ENCODE measurements around the gene KIAA1328.
"Not testable (repeated sequence)": the region's sequence is repeated elsewhere in the genome, so short reads cannot be mapped to it uniquely, and the experiment has no call there.

The KIAA1328 gene

DNA sequence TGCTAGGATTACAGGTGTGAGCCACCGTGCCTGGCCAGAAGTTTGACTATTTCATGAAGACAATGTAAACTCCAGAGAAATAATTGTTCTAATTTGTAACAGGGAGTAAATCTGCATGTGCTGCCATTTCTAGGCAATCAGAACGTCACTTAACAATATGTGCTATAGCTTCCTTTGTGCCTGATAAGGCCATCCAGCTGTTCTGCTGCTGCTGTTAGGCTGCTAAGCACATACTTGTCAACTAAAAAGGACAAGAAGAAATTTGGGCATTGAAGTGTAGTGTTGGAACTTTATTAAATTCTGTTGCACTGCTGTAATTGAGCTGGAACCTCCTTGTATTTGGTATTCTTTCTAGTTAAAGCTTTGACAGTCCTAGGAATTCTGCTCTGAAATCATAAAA, 57.1 kb downstream of the KIAA1328 start:
- no peak for DNase-seq (ENCODE audit: low read depth in 2 of 3, low spot score in 2 of 3)

DNA sequence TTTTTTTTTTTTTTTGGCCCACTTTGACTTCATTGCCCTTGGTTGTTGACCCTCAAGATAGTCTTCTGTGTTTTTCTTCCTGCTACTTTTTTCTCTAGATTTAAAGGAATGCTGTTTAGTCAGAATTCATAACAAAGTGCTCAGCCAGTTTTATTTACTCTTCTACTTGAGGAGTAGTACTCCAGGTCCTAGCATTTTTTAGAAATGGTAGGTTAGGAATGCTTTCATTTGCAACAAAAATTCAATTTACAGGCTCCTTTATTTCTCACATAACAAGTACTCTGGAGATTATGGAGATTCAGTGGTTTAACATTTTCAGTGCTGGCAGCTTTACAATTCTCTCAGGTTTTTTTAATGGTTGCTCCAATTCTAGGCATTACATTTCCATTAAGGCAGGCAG, 58.2 kb downstream of the KIAA1328 start:
- no peak for DNase-seq (ENCODE audit: low read depth in 2 of 3, low spot score in 2 of 3)

DNA sequence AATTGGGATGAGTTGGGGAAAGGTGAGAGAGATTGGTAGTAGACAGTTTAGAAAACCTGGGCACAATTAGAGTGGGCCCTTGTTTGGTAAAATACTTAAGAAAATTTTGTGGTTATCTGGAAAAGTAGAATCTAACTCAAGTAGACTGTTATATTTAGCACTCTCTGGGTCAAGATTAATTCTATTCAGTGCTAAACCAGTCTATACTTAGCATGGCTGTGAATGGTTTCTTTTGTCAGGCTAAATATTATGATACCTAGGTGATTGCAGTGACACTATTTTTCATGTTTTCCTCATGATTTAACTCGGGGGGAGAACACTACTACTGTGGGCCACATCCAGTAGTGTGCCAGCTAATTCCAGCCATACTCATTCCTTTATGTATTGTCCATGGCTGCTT, 58.9 kb downstream of the KIAA1328 start:
- no peak for DNase-seq (ENCODE audit: low read depth in 2 of 3, low spot score in 2 of 3)

DNA sequence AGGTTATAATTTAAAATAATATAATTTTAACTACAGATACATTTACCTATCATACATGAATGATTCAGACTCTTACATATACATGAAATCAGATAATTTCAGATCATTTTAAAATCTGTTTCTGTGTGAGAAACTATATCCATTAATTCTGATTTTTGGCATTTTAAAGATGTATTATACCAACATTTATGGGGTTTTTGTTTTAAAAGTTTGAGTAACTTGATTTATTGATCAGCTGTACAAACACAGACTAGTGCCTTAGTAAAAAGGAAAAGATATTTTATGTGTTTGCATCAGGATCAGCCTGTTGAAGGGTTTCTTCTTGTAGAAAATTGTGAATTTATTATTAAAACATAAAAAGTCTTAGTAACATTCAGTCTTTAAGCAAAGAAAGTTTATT, 59.9 kb downstream of the KIAA1328 start:
- no peak for DNase-seq (ENCODE audit: low read depth in 2 of 3, low spot score in 2 of 3)

DNA sequence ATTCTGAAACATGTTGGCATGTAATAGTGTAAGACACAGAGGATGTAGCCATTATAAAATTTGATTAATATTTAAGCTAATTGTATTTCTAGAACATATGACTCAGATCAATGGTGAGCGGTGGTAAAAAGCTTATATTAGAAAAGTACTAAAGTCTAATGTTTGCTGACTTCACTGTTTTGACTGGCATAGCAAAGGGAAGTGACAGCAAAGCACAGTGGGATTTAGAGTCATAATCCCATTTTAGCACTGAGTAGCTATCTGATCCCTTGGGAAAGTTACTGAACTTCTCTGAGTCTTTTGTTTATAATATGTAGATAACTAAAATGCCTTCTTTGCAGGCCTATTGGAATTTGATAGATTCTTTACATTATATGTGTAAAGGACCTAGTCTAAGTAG, 60.4 kb downstream of the KIAA1328 start:
- DNase-seq (ENCODE audit: low read depth in 2 of 3, low spot score in 2 of 3) = no peak

DNA sequence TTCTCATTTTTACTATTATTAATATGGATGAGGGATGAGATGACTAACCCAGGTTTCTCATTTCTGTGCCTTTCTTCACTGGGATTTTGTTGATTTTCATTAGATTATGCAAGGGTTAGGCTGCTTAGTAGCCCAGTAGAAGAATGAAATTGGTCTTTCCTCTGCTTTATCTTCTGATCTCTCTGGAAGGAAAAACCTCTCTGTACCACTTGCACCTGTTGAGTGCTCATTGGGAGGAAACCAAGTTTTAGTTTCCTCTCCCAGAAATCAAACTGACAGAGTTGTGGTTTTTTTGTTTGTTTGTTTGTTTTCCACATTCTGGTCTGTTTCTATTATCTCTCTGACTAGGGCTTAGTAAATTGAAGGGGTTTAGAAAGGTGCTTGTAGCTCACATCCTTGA, 60.8 kb downstream of the KIAA1328 start:
- DNase-seq (ENCODE audit: low read depth in 2 of 3, low spot score in 2 of 3) = no peak

DNA sequence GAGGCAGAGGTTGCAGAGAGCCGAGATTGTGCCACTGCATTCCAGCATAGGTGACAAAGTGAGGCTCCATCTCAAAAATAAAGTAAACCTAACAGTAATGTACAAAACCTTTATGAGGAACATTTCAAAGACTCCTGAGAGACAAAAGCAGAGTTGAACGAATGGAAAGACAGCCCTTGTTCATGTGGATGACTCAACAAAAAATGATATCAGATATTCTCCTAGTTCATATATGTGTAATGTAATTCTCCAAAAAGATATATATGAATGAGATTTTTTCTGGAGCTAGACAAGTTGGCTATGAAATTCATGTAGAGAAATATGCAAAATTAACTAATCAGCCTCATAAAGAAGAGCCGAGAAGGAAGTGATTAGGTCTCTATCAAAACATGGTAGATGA, 61.7 kb downstream of the KIAA1328 start:
- no peak for DNase-seq (ENCODE audit: low read depth in 2 of 3, low spot score in 2 of 3)

DNA sequence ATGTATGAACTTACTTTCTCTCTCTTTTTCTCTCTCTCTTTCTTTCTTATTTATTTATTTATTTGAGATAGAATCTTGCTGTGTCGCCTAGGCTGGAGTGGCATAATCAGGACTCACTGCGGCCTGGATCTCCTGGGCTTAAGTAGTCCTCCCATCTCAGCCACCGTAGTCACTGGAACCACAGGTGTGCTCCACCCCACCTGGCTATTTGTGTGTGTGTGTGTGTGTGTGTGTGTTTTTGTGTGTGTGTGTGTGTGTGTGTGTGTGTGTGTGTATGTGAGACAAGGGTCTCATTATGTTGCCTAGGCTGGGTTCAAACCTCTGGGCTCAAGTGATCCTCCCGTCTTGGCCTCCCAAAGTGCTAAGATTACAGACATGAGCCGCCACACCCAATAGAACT, 64.3 kb downstream of the KIAA1328 start:
- DNase-seq (ENCODE audit: low read depth in 2 of 3, low spot score in 2 of 3) = no peak

DNA sequence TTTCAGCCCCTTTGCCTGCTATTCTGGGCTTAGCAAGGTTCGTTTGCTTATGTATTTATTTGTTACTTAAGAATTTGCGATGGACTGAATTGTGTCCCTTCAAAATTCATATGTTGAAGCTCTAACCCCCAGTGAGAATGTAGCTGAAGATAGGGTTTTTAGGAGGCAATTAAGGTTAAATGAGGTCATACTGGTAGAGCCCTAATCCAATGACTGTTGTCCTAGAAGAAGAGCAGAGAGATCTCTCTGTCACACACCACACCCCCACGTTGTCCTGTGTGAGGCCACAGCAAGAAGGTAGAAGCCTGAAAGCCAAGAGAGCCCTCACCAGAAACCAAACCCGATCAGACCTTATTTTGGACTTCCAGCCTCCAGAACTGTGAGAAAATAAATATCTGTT, 66.7 kb downstream of the KIAA1328 start:
- no peak for DNase-seq (ENCODE audit: low read depth in 2 of 3, low spot score in 2 of 3)

DNA sequence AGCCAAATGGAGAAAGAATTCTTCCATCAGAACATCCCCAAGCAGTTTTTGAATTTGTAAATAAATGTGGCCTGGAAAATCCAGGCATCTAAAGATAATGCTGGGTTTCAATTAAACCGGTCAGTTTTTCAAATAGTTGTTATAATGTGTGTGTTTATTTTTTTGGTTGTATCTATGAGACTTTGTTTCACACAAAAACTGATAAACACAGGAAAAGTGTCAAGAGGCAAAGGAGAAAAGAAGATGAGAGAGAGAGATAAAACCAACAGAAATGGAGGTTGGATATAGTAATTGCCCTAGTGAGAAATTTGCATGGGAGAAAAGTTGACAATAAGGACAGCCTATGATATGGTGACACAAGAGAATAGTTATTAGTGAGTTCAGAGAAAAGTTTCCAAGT, 68.3 kb downstream of the KIAA1328 start:
- no peak for DNase-seq (ENCODE audit: low read depth in 2 of 3, low spot score in 2 of 3)

DNA sequence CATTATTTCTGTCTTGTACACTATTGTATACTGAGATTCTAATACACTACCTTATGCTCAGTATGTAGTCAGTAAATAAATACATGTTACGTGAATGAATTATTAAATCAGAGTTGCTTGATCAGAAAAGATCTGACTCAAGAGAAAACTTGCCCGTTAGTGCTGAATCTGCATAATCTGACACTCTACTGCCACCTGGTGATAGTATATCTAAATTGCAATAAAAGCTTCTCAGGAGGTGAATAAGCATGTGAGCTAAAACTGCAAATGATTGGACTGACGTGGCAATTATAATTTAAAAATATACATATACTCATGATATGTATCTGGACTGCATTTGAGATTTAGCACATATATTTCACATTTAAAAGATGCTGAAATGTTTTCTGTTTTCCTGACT, 70.4 kb downstream of the KIAA1328 start:
- no peak for DNase-seq (ENCODE audit: low read depth in 2 of 3, low spot score in 2 of 3)

DNA sequence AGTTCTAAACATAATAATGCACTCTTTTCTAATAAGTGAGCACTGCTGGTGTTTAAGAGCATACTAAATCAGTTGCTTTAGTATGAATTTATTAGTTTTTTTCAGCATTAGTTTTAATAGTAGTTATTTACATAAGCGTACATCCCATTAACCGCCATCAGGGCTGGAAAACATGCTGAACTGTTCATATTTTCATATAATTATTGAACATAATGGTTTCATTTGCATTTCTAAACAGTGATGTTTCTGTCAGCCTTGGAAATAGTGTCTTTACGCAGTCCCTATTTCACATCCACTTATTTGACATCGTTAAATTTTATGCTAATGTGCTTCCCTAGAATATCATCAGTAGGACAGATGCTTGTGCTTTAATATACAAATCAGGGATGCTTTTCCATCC, 71.5 kb downstream of the KIAA1328 start:
- DNase-seq (ENCODE audit: low read depth in 2 of 3, low spot score in 2 of 3) = no peak

DNA sequence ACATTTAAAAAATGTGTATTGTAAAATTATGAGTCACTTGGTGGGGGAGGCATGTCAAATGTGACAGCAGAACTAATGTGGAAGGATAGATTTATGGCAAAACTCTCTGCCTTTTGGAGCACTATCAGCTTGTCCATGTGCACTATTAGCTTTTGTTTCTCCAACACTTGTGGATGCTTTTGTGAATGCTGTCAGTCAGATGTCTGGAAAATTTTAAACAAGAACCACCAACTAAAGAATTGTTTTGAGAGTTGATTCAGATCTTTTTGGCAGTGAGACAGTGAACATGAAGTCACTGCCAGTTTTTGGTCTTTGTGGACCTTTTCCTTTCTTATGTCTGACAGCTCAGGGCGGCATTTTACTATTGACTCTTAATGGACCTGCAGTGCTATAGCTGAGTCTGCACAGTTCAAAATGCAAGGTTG, 72.4 kb downstream of the KIAA1328 start:
- DNase-seq (ENCODE audit: low read depth in 2 of 3, low spot score in 2 of 3) = no peak

DNA sequence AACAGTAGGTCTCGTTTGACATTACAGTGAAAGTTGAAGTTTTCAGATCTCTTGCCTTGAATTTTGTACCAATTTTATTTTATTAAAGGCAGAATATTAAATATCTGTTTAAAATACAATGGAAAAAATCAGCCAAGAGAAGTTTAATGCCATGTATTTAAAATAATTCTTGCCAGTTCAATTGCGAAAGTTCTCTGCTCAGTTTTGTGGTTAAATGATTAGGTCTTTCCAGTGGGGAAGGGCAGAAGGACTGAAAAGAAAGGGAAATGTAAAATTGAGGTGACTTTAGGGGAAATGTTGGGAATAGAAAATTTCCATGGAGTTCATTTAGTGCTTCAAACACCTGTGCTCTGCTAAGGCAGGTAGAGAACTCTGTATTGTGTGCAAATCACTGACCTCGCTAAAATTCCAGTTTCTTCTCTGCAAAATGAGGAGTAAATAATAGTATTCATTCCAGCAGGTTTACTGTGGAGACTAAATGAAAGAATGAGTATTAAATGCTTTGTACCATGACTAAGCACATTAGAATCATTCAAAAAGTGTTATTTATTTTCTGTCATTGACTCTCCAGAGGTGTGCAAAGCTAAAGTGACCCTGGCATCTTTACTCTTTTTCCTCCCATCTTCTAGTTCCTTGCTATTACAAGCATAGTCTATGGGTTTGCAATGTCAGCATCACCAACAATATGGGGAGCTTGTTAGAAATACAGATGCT, 74.4 kb downstream of the KIAA1328 start:
- no peak for DNase-seq (ENCODE audit: low read depth in 2 of 3, low spot score in 2 of 3)

DNA sequence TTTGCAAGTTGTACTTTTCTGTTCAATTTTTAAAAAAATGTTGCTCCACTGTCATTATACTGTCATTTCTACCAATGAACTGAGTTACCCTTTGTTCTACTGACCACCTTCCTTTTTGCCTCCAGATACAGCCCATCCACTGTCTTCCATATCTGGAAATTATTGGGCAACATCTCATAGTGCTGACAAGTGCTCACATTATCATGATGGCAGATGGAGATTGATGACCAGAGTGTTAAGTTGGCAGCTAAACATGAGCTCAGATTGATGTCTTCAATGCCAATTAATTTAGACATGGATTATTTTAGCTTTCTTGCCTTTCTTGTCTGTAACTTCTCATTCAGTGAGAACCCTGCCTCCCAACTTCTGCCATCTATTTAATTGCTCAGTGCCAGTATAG, 76.6 kb downstream of the KIAA1328 start:
- no peak for DNase-seq (ENCODE audit: low read depth in 2 of 3, low spot score in 2 of 3)

DNA sequence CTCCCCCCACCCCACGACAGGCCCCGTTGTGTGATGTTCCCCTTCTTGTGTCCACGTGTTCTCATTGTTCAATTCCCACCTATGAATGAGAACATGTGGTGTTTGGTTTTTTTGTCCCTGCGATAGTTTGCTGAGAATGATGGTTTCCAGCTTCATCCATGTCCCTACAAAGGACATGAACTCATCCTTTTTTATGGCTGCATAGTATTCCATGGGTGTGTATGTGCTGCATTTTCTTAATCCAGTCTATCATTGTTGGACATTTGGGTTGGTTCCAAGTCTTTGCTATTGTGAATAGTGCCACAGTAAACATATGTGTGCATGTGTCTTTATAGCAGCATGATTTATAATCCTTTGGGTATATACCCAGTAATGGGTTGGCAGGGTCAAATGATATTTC, 80.4 kb downstream of the KIAA1328 start:
- DNase-seq (ENCODE audit: low read depth in 2 of 3, low spot score in 2 of 3) = not testable (repeated sequence)

DNA sequence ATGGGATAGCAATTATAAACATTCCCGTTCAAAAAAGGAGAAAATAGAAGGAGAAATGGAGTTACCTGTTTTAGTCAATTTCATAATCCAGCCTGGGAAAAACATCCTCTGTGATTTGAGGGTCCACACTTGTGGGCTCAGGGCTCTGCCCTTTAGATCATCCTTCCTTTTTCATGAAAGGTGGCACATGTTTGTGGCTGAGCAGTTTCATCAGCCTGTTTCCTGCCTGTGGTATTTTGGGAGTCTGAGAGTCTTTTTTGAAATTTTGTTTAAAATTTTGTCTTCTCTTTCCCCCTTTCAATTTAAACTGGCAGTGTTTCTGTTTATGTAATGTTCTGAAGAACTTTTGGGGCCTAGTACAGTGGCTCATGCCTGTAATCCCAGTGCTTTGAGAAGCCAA, 84.0 kb downstream of the KIAA1328 start:
- no peak for DNase-seq (ENCODE audit: low read depth in 2 of 3, low spot score in 2 of 3)

DNA sequence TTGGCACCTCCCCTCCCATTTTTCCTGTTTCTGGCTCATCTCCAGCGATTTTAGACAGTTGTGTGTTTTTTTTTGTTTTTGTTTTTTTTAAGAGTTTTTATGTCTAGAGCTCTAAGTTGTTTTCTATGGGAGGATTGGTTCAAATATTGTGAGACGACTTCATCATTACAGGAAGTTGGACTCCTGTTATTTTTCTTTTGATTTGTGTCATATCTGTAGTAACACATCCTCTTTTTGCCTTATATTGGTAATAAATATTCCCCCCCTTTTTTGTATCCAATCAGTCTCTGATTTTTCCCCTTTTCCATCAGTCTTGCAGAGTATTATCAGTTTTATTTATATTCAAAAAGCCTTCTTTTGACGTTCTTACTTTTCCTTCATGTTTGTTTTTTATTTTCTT, 89.0 kb downstream of the KIAA1328 start:
- no peak for DNase-seq (ENCODE audit: low read depth in 2 of 3, low spot score in 2 of 3)

DNA sequence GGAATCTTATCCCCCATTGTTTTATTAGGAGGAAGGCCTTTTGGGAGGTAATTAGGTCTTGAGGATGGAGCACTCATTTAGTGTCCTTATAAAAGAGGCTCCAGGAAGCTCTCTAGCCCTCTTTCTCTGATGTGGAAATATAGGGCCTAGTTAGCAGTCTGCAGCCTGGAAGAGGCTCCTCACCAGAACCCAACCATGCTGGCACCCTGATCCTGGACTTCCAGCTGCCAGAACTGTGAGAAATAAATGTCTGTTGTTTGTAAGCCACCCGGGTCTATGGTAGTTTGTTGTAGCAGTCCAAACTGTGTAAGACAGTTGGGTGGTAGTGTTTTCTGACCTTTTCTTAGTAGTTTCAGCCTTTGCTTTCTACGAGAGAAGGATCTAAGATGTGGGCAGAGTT, 100.7 kb downstream of the KIAA1328 start:
- no peak for DNase-seq (ENCODE audit: low read depth in 2 of 3, low spot score in 2 of 3)

DNA sequence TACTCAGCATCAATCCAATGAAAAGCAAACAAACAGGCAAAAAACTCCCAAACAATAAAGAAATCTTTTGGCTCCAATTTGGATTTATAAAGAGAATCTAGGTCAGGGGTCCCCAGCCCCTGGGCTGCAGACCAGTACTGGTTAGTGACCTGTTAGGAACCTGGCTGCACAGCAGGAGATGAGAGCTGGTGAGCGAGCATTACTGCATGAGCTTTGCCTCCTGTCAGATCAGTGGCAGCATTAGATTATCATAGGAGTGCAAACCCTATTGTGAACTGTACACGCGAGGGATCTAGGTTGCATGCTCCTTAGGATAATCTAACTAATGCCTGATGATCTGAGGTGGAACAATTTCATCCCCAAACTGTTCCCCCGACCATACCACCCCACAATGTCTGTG, 102.2 kb downstream of the KIAA1328 start:
- no peak for DNase-seq (ENCODE audit: low read depth in 2 of 3, low spot score in 2 of 3)

DNA sequence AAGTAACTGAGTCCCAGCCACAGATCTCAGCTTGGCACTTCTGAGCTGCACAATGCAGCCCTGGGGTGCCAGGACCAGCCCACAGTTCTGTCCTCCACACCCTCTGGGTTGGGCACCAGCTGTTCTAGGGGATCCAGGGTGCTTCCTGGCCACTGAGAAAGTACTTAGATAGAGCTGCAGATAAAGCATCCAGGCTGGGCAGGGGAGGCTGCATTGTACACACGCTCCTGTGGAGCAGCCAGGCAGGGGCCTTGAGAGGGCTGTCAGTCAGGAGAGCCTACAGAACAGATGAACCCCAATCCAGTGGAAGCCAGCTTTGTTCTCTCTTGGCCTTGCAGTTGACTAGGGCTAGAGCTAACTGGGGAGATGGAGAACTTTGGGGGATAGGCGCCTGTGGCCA, 104.6 kb downstream of the KIAA1328 start:
- DNase-seq (ENCODE audit: low read depth in 2 of 3, low spot score in 2 of 3) = no peak

DNA sequence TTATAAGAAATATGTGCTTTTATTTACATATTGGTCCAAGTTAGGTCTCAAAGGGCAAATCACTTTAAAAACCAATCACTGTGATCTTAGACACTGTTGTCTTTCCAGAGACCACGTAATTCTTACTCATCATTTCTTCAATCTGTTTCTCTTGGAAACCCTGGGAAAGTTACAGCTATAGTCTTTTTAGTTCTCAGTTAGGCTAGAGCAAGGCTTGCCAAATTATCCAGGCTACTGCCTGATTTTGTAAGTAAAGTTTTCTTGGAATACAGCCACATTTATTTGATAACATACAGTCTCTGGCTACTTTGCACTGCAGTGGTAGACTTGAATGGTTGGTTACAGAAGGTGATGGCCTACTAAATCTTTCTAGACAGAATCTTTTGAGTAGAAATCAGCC, 106.0 kb downstream of the KIAA1328 start:
- DNase-seq (ENCODE audit: low read depth in 2 of 3, low spot score in 2 of 3) = no peak

DNA sequence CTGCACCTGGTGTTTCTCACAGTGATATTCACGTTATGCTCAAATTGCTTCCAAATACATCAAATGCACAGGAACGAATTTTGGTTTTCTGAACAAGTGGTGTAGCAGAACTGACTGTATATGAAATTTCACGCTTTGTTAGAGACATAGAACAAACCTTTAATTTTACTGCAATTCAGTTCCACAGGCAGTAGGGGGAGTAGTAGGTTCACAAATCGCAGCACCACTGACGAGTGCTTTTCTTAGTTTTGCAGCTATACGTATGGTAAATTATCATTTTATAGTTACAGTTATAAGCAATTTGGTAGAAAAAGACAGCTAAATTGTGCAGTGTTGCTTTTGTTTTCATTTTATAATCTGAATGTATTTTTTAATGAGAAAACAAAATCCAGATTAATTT, 113.3 kb downstream of the KIAA1328 start:
- DNase-seq (ENCODE audit: low read depth in 2 of 3, low spot score in 2 of 3) = no peak
